H1 (cell line): ENCODE measurements around the gene ZNF446. TPM values are rescaled to one million over a fixed set of nuclear protein-coding genes. Genes with fewer than 3 reads are reported as not detected.

Experiments used
- CTCF ChIA-PET: fragments of 300-600 bp; sonication (Branson Sonifier 250); formaldehyde crosslinking; loops from one replicate; lab custom pipeline; 2021; ENCODE audit not compliant: partially characterized antibody; lab: Charles Lee
- POLR2A ChIA-PET: fragments of 300-600 bp; sonication (Branson Sonifier 250); formaldehyde crosslinking; loops from one replicate; lab custom pipeline; 2021; ENCODE audit warnings: inconsistent platforms; ENCODE audit not compliant: partially characterized antibody; lab: Charles Lee
- DNase-seq, 2 experiments: peaks; one replicate each; pipeline versions ENCODE4 v3.0.0 to v3.0.0-alpha.2; 2010 to 2022; ENCODE audit warnings: low spot score in 2 of 2, low read depth in 1 of 2, mixed read lengths in 1 of 2
- FAIRE-seq: peaks from 2 replicates; lab custom pipeline; 2011; peaks lifted over from hg19 to GRCh38; lab: Jason Lieb, UNC
- H2AFZ ChIP-seq: 2 replicates; pipeline ENCODE4 v1.8.1; 2012; ENCODE audit warnings: low read length, inconsistent platforms
- H2AK5ac ChIP-seq: 2 replicates; pipeline ENCODE4 v1.6.1; 2013; ENCODE audit warnings: low read depth, low read length
- H2BK120ac ChIP-seq: replicated peaks from 2 replicates; pipeline ENCODE3; 2013; ENCODE audit warnings: low read depth, low read length, inconsistent platforms
- H2BK12ac ChIP-seq: 2 replicates; pipeline ENCODE4 v1.6.1; 2013; ENCODE audit warnings: low read depth, low read length
- H2BK15ac ChIP-seq: 2 replicates; pipeline ENCODE4 v1.6.1; 2013; ENCODE audit warnings: low read length
- H2BK20ac ChIP-seq: 2 replicates; pipeline ENCODE4 v1.6.1; 2013; ENCODE audit warnings: low read length
- H2BK5ac ChIP-seq: 2 replicates; pipeline ENCODE4 v1.6.1; 2013; ENCODE audit warnings: low read depth, low read length
- H3K14ac ChIP-seq: 2 replicates; pipeline ENCODE4 v1.6.1; 2013; ENCODE audit warnings: inconsistent platforms; ENCODE audit not compliant: insufficient read length
- H3K18ac ChIP-seq: 2 replicates; pipeline ENCODE4 v1.6.1; 2013; ENCODE audit warnings: low read length; ENCODE audit errors: extremely low read depth
- H3K23ac ChIP-seq: 2 replicates; pipeline ENCODE4 v1.6.1; 2013; ENCODE audit warnings: inconsistent platforms; ENCODE audit not compliant: insufficient read length
- H3K23me2 ChIP-seq: 2 replicates; pipeline ENCODE4 v1.6.1; 2013; ENCODE audit warnings: low read depth, low read length
- H3K27ac ChIP-seq: 2 replicates; pipeline ENCODE4 v1.6.1; 2011; ENCODE audit warnings: low read depth, low read length, inconsistent platforms
- H3K27me3 ChIP-seq, 4 experiments: replicated peaks in 1 of 4; 1 replicate in 1 of 4; 2 replicates in 3 of 4; pipeline versions ENCODE4 v1.6.1 to v1.8.1; 2011 to 2013; ENCODE audit warnings: low read length in 3 of 4, mild to moderate bottlenecking in 3 of 4, inconsistent platforms in 2 of 4, mixed read lengths in 2 of 4, moderate library complexity in 1 of 4; ENCODE audit not compliant: control insufficient read depth in 3 of 4, insufficient read depth in 3 of 4; ENCODE audit errors: extremely low read depth in 1 of 4
- H3K36me3 ChIP-seq, 4 experiments: 2 replicates each; pipeline versions ENCODE4 v1.6.1 to v1.8.1; 2011 to 2013; ENCODE audit warnings: mild to moderate bottlenecking in 4 of 4, low read length in 3 of 4, moderate library complexity in 2 of 4, control low read depth in 1 of 4, inconsistent platforms in 1 of 4; ENCODE audit not compliant: insufficient read depth in 4 of 4, control insufficient read depth in 2 of 4
- H3K4ac ChIP-seq: replicated peaks from 2 replicates; pipeline ENCODE3; 2013; ENCODE audit warnings: low read length, low read depth, mixed read lengths, inconsistent platforms; ENCODE audit not compliant: insufficient read length
- H3K4me1 ChIP-seq, 4 experiments: replicated peaks in 1 of 4; 1 replicate in 1 of 4; 2 replicates in 3 of 4; pipeline versions ENCODE4 v1.6.1 to v1.8.1; 2011 to 2013; ENCODE audit warnings: low read length in 3 of 4, inconsistent platforms in 2 of 4, mixed read lengths in 1 of 4; ENCODE audit not compliant: insufficient read depth in 4 of 4, control insufficient read depth in 3 of 4
- H3K4me2 ChIP-seq, 2 experiments: 2 replicates each; pipeline versions ENCODE4 v1.6.1 to v1.8.1; 2011 to 2013; ENCODE audit warnings: low read depth in 2 of 2, low read length in 2 of 2, control low read depth in 1 of 2, inconsistent platforms in 1 of 2, mild to moderate bottlenecking in 1 of 2; ENCODE audit not compliant: insufficient read depth in 1 of 2
- H3K4me3 ChIP-seq, 4 experiments: fragments of 200-600, 300-600 bp in 1 of 4; sonication (generic), shearing (Covaris generic), sonication (Bioruptor Twin) in 1 of 4; 2 replicates each; pipeline versions ENCODE4 v1.5.1 to v1.8.1; 2011 to 2016; ENCODE audit warnings: low read length in 4 of 4, low read depth in 3 of 4, control low read depth in 2 of 4, inconsistent platforms in 2 of 4, mild to moderate bottlenecking in 2 of 4, mixed read lengths in 1 of 4, moderate library complexity in 1 of 4; ENCODE audit not compliant: insufficient read depth in 2 of 4; ENCODE audit errors: extremely low read depth in 1 of 4
- H3K56ac ChIP-seq: replicated peaks from 2 replicates; pipeline ENCODE3; 2013; ENCODE audit warnings: low read depth, mild to moderate bottlenecking, mixed read lengths, low read length, inconsistent platforms; ENCODE audit not compliant: insufficient read length
- H3K79me1 ChIP-seq: 2 replicates; pipeline ENCODE4 v1.6.1; 2013; ENCODE audit warnings: low read depth, low read length, control low read depth
- H3K79me2 ChIP-seq, 2 experiments: 2 replicates each; pipeline versions ENCODE4 v1.6.1 to v1.8.1; 2012 to 2013; ENCODE audit warnings: low read length in 2 of 2, mild to moderate bottlenecking in 2 of 2, inconsistent platforms in 1 of 2; ENCODE audit not compliant: insufficient read depth in 2 of 2, control insufficient read depth in 1 of 2
- H3K9ac ChIP-seq, 4 experiments: replicated peaks in 1 of 4; 1 replicate in 1 of 4; 2 replicates in 3 of 4; pipeline versions ENCODE4 v1.6.1 to v1.8.1; 2011 to 2013; ENCODE audit warnings: low read depth in 3 of 4, low read length in 3 of 4, control low read depth in 2 of 4, mild to moderate bottlenecking in 2 of 4, moderate library complexity in 2 of 4, inconsistent platforms in 1 of 4; ENCODE audit errors: extremely low read depth in 1 of 4
- H3K9me3 ChIP-seq, 2 experiments: 2 replicates each; pipeline versions ENCODE4 v1.6.1 to v1.8.1; 2012 to 2013; ENCODE audit warnings: mild to moderate bottlenecking in 2 of 2, moderate library complexity in 2 of 2, control low read depth in 1 of 2, inconsistent platforms in 1 of 2, low read depth in 1 of 2, low read length in 1 of 2, mixed read lengths in 1 of 2; ENCODE audit not compliant: insufficient read depth in 2 of 2
- H4K20me1 ChIP-seq, 2 experiments: replicated peaks in 1 of 2; 2 replicates each; pipeline versions ENCODE3 to v1.8.1; 2011 to 2013; ENCODE audit warnings: inconsistent platforms in 2 of 2, low read length in 2 of 2, mild to moderate bottlenecking in 1 of 2; ENCODE audit not compliant: insufficient read depth in 2 of 2, control insufficient read depth in 1 of 2
- H4K5ac ChIP-seq: 2 replicates; pipeline ENCODE4 v1.6.1; 2013; ENCODE audit warnings: low read length, low read depth, mixed read lengths, inconsistent platforms; ENCODE audit not compliant: insufficient read length
- H4K8ac ChIP-seq: 2 replicates; pipeline ENCODE4 v1.8.0; 2013; ENCODE audit warnings: mild to moderate bottlenecking, moderate library complexity, low read length, inconsistent platforms; ENCODE audit not compliant: insufficient read depth; ENCODE audit errors: extremely low read depth
- H4K91ac ChIP-seq: replicated peaks from 2 replicates; pipeline ENCODE3; 2013; ENCODE audit warnings: low read length, mixed read lengths, inconsistent platforms; ENCODE audit not compliant: insufficient read length
- MAX ChIP-seq: IDR thresholded peaks from 2 replicates; pipeline ENCODE4 v1.6.1; 2012; ENCODE audit warnings: inconsistent platforms
- NANOG ChIP-seq: IDR thresholded peaks from 2 replicates; pipeline ENCODE4 v1.6.1; 2011; ENCODE audit warnings: low read length, low read depth, mild to moderate bottlenecking, inconsistent platforms; ENCODE audit not compliant: insufficient read depth, poor library complexity, severe bottlenecking
- NRF1 ChIP-seq: IDR thresholded peaks from 2 replicates; pipeline ENCODE4 v1.6.1; 2011; ENCODE audit warnings: mild to moderate bottlenecking, low read depth, low read length, improper control_type of control experiment
- POLR2AphosphoS5 ChIP-seq: IDR thresholded peaks from 2 replicates; pipeline ENCODE4 v1.6.1; 2011; ENCODE audit warnings: low read depth, low read length
- RAD21 ChIP-seq, 2 experiments: IDR thresholded peaks in 1 of 2; conservative IDR thresholded peaks in 1 of 2; 2 replicates each; pipeline ENCODE4 v1.6.1; 2011; ENCODE audit warnings: low read depth in 2 of 2, low read length in 2 of 2, improper control_type of control experiment in 1 of 2, inconsistent platforms in 1 of 2, mild to moderate bottlenecking in 1 of 2, moderate library complexity in 1 of 2
- SUZ12 ChIP-seq: fragments of 200-600 bp; sonication (generic); IDR thresholded peaks from 2 replicates; pipeline ENCODE4 v1.6.1; 2012; ENCODE audit warnings: mild to moderate bottlenecking, inconsistent platforms, low read length, moderate library complexity, mixed read lengths
- TAF7 ChIP-seq: optimal IDR thresholded peaks from 2 replicates; pipeline ENCODE3; 2011; ENCODE audit warnings: low read depth, mild to moderate bottlenecking, inconsistent platforms, low read length, moderate library complexity, borderline replicate concordance
- WGBS, 2 experiments: shearing (Covaris generic) in 1 of 2; methylation state at CpG; one replicate each; pipeline versions ENCODE4 v1.1.6 to v1.1.7; 2013 to 2015; ENCODE audit warnings: low lambda C conversion rate in 2 of 2, mixed read lengths in 2 of 2, inconsistent platforms in 1 of 2, low coverage in 1 of 2, missing lambda C conversion rate in 1 of 2; ENCODE audit not compliant: insufficient replicate concordance in 2 of 2, insufficient coverage in 1 of 2, insufficient read length in 1 of 2; ENCODE audit errors: extremely low coverage in 1 of 2, missing lambda C conversion rate in 1 of 2; 5-methylcytosine and 5-hydroxymethylcytosine counted together
- polyA plus RNA-seq, 7 experiments: library from polyadenylated mRNA; depleted of rRNA in 3 of 7; stranded (reverse) in 5 of 7; unstranded in 2 of 7; fragments of >200 nt in 5 of 7; fragments of 200-250 nt in 2 of 7; gene quantifications; 1 replicate in 5 of 7; 2 replicates in 1 of 7; 4 replicates in 1 of 7; pipeline versions ENCODE4 v1.2.1 to v1.2.3, GENCODE V29; 2011 to 2013; ENCODE audit warnings: missing spikeins in 2 of 7, mixed read lengths in 2 of 7
- total RNA-seq: library from RNA; stranded (reverse); fragmentation: NEBNext Ultra II Directional; extraction: Animal tissue kit (Norgen Biotek cat#: 25700); gene quantifications from 2 replicates; pipeline ENCODE4 v1.2.1, GENCODE V29; 2021
- TF ChIP-seq, protein P1 (sequence below): IDR thresholded peaks from 2 replicates; pipeline ENCODE4 v1.6.1; 2011; ENCODE audit warnings: low read length, improper control_type of control experiment
- TF ChIP-seq, protein P2 (sequence below): IDR thresholded peaks from 2 replicates; pipeline ENCODE4 v1.6.1; 2012; ENCODE audit warnings: inconsistent platforms

Gene ZNF446
- total and polyA plus RNA-seq, 2 of the 8 experiments (the other 6 are each of a cell fraction or from before 2014, with no cell fraction given) = 4.1 to 5.5 TPM

DNA sequence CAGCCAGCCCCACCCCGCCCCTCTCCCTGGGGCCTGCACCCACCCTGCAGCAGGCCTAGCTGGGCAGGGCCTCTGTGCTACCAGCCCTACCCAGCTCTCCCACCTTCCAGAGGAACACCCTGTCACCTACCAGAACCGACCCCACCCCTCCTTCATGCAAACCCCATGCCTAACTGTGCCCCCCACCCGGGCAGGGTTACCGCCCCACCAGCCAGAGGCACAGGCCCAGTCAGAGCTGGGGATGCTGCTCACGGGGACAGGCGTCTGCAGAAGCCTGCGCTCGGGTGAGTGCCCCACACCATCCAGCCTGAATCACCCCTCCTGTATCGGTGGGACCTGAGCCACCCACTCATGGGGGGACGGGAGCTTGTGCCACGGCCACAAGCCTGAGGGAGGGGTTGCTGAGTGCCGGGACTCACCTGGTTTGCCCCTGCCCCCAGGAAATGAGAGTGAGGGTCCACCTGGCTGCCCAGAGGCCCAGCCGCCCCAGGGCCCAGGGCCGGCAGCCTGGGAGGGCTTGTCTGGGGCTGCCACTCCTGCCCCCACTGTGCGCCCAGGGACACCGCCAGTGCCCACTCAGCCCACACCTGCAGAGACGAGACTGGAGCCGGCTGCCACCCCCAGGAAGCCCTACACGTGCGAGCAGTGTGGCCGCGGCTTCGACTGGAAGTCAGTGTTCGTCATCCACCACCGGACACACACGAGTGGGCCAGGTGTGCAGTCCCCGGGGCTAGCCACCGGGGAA is 3.8 kb downstream of the ZNF446 start:
- H3K27ac ChIP-seq = no peak overlapping the region
- H3K14ac ChIP-seq = no peak overlapping the region
- H3K56ac ChIP-seq = no peak overlapping the region
- no peak for FAIRE-seq
- H2AFZ ChIP-seq = no peak overlapping the region
- H3K9me3 ChIP-seq = no peaks in the 10 kb centered on the region
- H3K27me3 ChIP-seq = peaks cover 0 to 3% (median 0%) of the 10 kb centered on the region in 4 experiments; a peak in 2 of 7 replicates
- H4K5ac ChIP-seq = no peak overlapping the region
- H3K36me3 ChIP-seq = peaks cover 0 to 2% (median 0%) of the 10 kb centered on the region in 4 experiments; a peak in 2 of 8 replicates
- no peak overlapping the region for H3K9ac ChIP-seq
- no peak overlapping the region for H2BK15ac ChIP-seq
- POLR2A ChIA-PET = interaction anchor here (0.6 kb wide), 1 partner anchor 59 kb away, joined by 3 read pairs; no protein-coding TSS in a partner anchor
- H3K79me1 ChIP-seq = no peaks in the 10 kb centered on the region
- H3K4me1 ChIP-seq = peaks cover 0 to 6% (median 5%) of the 10 kb centered on the region in 4 experiments; a peak in 6 of 7 replicates
- H4K8ac ChIP-seq = no peak overlapping the region; the same call in 1 of the 2 replicates
- no peak overlapping the region for H3K4me2 ChIP-seq
- H2AK5ac ChIP-seq = no peak overlapping the region
- H3K79me2 ChIP-seq = no peaks in the 10 kb centered on the region
- H2BK5ac ChIP-seq = no peak overlapping the region
- H3K4ac ChIP-seq = no peak overlapping the region
- H4K20me1 ChIP-seq = no peaks in the 10 kb centered on the region
- WGBS, 2 experiments = 90% methylated on average over 28 of the region's 28 CpGs; no CpG with 5 or more reads in 1 of the 2 experiments
- H3K4me3 ChIP-seq = no peak overlapping the region
- CTCF ChIA-PET = interaction anchor here (0.6 to 1.6 kb wide), 3 partner anchors 10 to 114 kb away, joined by 3 read pairs; no protein-coding TSS in a partner anchor
- no peak overlapping the region for H4K91ac ChIP-seq
- DNase-seq = no peak
- H2BK120ac ChIP-seq = no peak overlapping the region
- no peak overlapping the region for H2BK20ac ChIP-seq
- no peak overlapping the region for H3K23ac ChIP-seq
- H2BK12ac ChIP-seq = no peak overlapping the region
- H3K18ac ChIP-seq = no peak overlapping the region
- H3K23me2 ChIP-seq = peaks cover 14% of the 10 kb centered on the region
- TF ChIP-seq NANOG (no peak), RAD21 (IDR thresholded peaks at IDR 0.05 in 1 of 2, conservative IDR thresholded peaks at IDR 0.05 in 1 of 2; ENCODE audit: low read depth in 2 of 2, low read length in 2 of 2) (no peak), SUZ12 (no peak), POLR2AphosphoS5 (no peak), NRF1 (no peak), MAX (no peak), TAF7 (no peak)
- TF ChIP-seq, protein P1, sequence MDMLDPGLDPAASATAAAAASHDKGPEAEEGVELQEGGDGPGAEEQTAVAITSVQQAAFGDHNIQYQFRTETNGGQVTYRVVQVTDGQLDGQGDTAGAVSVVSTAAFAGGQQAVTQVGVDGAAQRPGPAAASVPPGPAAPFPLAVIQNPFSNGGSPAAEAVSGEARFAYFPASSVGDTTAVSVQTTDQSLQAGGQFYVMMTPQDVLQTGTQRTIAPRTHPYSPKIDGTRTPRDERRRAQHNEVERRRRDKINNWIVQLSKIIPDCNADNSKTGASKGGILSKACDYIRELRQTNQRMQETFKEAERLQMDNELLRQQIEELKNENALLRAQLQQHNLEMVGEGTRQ = no peak
- TF ChIP-seq, protein P2, sequence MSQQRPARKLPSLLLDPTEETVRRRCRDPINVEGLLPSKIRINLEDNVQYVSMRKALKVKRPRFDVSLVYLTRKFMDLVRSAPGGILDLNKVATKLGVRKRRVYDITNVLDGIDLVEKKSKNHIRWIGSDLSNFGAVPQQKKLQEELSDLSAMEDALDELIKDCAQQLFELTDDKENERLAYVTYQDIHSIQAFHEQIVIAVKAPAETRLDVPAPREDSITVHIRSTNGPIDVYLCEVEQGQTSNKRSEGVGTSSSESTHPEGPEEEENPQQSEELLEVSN = no peak
